ENCODE results near the gene TMA7.

- TF ChIP-seq CTCF (IDR thresholded peaks at IDR 0.05) (no peak), EZH2phosphoT487 (IDR thresholded peaks at IDR 0.05) (no peak)
Observed at GRCh38 chr3:48413086-48413485, 27.0 kb upstream of the TMA7 start.

Measured in neural progenitor cell (in vitro differentiated cells).